Measurements from ENCODE around the gene SKIL.

GRCh38 chr3:170353485-170353884, 4.0 kb upstream of the SKIL start:
- TF ChIP-seq CTCF (IDR thresholded peaks at IDR 0.05) (no peak), POLR2A (IDR thresholded peaks at IDR 0.05) (no peak)

Data from heart left ventricle (tissue), 13 donors.